Body of pancreas (tissue), 4 donors: ENCODE data around the gene GTF2H2C.
"Not testable (repeated sequence)": the region's sequence is repeated elsewhere in the genome, so short reads cannot be mapped to it uniquely, and the experiment has no call there.

ENCODE experiments used
- POLR2A ChIP-seq, 3 donors: fragments of 450-650 bp; IDR thresholded peaks; one replicate each; pipeline ENCODE4 v1.6.1; 2016; ENCODE audit warnings: antibody characterized with exemption in 3 of 3, mild to moderate bottlenecking in 2 of 3
- TF ChIP-seq, protein P1 (sequence below), 7 experiments: fragments of 450-650 bp in 4 of 7; fragments of 200-600 bp in 3 of 7; sonication (generic) in 3 of 7; IDR thresholded peaks; one replicate each; pipeline ENCODE4 v1.5.1; 2016 to 2019; ENCODE audit warnings: antibody characterized with exemption in 7 of 7

- TF ChIP-seq, protein P1, sequence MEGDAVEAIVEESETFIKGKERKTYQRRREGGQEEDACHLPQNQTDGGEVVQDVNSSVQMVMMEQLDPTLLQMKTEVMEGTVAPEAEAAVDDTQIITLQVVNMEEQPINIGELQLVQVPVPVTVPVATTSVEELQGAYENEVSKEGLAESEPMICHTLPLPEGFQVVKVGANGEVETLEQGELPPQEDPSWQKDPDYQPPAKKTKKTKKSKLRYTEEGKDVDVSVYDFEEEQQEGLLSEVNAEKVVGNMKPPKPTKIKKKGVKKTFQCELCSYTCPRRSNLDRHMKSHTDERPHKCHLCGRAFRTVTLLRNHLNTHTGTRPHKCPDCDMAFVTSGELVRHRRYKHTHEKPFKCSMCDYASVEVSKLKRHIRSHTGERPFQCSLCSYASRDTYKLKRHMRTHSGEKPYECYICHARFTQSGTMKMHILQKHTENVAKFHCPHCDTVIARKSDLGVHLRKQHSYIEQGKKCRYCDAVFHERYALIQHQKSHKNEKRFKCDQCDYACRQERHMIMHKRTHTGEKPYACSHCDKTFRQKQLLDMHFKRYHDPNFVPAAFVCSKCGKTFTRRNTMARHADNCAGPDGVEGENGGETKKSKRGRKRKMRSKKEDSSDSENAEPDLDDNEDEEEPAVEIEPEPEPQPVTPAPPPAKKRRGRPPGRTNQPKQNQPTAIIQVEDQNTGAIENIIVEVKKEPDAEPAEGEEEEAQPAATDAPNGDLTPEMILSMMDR (IDR thresholded peaks at IDR 0.05) = not testable (repeated sequence)
- TF ChIP-seq POLR2A (IDR thresholded peaks at IDR 0.05) = not testable (repeated sequence)
These were observed 46.8 kb downstream of the GTF2H2C start for GRCh38 chr5:69606839-69607238.
